Measurements from ENCODE around the gene ELFN2.
"Not testable (repeated sequence)": the region's sequence is repeated elsewhere in the genome, so short reads cannot be mapped to it uniquely, and the experiment has no call there.

ELFN2 gene

DNA sequence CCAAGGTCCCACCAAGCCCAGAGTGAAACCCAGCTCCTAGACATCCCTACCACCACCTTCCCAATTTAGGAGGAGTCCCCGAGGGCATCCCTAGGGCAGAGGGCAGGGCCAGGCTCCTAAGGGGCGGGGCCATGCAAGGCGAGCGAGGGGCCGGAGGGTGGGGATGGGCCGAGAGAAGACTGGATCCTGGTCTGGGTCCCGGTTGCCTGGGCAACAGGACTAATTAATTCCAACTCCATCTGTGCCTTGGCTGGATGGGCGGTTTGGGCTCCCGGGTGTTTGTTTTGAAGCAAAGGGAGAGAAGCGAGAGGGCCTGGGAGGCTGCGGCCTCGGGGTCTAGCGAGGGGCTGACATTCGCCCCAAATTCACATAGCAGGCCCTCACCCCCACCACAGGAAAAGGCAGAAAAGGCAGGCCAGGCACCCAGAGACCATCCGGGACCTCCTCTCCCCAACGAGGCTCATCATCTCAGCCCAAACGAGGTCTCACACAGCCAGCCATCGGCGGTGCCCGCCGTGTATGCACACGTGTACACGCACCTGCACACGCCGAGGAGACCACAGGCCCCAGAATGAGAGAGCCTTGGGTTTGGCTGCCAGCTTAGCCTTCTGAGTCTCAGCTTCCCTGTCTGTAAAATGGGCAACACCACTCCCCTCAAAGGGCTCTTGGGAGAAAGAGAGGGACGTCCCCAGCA is 23.9 kb downstream of the ELFN2 start:
- no peak overlapping the region for H3K4me3 Mint-ChIP-seq

DNA sequence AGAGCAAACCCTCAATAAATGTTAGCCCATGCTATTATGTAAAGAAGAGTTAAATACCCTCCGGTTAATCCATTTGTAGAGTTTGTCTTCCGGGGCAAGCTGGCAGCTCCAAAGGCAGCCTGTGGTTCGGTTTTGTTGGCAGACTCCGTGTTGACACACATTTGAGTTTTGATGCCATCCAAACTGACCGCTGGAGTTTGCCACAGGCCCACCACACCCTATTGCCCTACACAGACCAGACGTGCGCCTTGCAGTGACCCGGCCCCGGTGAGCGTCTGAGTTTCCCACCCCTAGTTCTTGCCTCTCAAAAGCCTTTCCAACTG is 25.1 kb downstream of the ELFN2 start:
- Mint-ChIP-seq H3K9me3 (no peaks in the 10 kb centered on the region), H3K27me3 (ENCODE audit: low read depth) (peaks cover 32% of the 10 kb centered on the region), H3K4me1 (peaks cover 40% of the 10 kb centered on the region), H3K4me3 (no peak overlapping the region), H3K27ac (peak overlapping the region; percentile 79 to 91 (median 80)), H3K36me3 (ENCODE audit: low read depth) (no peaks in the 10 kb centered on the region)
- TF ChIP-seq, protein P1, sequence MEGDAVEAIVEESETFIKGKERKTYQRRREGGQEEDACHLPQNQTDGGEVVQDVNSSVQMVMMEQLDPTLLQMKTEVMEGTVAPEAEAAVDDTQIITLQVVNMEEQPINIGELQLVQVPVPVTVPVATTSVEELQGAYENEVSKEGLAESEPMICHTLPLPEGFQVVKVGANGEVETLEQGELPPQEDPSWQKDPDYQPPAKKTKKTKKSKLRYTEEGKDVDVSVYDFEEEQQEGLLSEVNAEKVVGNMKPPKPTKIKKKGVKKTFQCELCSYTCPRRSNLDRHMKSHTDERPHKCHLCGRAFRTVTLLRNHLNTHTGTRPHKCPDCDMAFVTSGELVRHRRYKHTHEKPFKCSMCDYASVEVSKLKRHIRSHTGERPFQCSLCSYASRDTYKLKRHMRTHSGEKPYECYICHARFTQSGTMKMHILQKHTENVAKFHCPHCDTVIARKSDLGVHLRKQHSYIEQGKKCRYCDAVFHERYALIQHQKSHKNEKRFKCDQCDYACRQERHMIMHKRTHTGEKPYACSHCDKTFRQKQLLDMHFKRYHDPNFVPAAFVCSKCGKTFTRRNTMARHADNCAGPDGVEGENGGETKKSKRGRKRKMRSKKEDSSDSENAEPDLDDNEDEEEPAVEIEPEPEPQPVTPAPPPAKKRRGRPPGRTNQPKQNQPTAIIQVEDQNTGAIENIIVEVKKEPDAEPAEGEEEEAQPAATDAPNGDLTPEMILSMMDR (IDR thresholded peaks at IDR 0.05; ENCODE audit: unreplicated experiment in 3 of 3): no peak

More for the DNA sequence above, 23.9 kb downstream of the ELFN2 start:
- TF ChIP-seq, protein P1 (IDR thresholded peaks at IDR 0.05; ENCODE audit: unreplicated experiment in 3 of 3): no peak
- Mint-ChIP-seq H3K4me1 (peaks cover 35% of the 10 kb centered on the region), H3K36me3 (ENCODE audit: low read depth) (no peaks in the 10 kb centered on the region), H3K27ac (peak overlapping the region in 2 of 3 experiments; percentile 14 to 69), H3K9me3 (no peaks in the 10 kb centered on the region), H3K27me3 (ENCODE audit: low read depth) (peaks cover 24% of the 10 kb centered on the region)

DNA sequence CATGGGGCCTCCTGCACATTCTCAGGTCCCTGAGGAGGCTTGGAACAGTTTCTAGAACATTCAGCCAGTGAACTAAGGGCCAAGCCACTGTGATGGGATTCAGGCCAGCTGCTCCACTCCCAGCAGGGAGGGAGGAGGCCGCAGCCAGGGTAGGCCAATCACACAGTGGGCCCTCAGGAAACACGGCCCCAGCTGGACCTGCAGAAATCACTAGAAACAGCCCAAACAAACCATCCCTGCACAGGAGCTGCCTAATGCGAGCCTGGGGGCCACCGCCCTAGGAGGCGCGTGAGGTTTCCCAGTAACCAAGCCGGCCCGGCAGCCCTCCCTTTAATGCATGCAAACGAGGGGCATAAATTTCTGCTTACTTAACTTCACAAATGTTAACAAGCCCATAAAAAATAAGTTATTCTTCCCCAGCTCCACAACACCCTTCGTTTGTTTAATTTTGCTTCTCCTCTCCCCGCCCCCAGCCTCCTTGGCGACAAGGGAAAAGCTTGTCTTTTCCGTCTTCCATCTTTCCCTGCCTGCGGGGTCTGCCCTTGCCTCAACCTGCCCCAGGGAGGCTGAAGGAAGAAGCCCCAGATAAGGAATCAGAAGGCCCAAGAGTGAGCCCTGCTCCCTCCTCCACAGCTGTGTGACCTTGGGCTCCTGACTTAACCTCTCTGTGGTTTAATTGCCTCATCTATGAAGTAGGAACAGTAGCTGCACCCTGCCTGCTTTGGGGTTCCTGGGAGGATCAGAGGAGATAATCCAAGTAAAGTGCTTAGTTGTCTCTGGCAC is 25.7 kb downstream of the ELFN2 start:
- Mint-ChIP-seq H3K27ac (peak overlapping the region; percentile 79 to 91 (median 80)), H3K4me3 (peak overlapping the region in 2 of 3 experiments; percentile 15 to 28), H3K36me3 (ENCODE audit: low read depth) (no peaks in the 10 kb centered on the region), H3K9me3 (no peaks in the 10 kb centered on the region), H3K27me3 (ENCODE audit: low read depth) (peaks cover 30% of the 10 kb centered on the region), H3K4me1 (peaks cover 40% of the 10 kb centered on the region)
- TF ChIP-seq, protein P1 (IDR thresholded peaks at IDR 0.05; ENCODE audit: unreplicated experiment in 3 of 3): no peak

DNA sequence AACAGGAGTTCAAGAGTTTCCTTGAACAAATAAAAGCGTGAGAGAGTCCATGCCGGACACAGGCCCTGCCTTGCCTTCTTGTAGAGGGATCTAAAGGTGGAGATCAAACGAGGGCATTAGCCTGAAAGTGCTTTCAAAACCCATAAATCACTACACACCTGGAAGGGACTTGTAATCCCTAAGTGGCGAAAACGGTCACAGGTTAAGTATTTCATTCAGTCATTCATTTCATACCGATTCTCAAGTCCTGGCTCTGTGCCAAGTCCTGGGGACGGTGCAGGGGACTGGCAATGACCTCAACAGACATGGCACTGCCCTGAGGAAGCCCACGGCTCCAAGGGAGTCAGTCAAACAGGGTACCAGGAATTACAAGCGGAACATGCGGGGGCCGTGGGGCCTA is 26.6 kb downstream of the ELFN2 start:
- peak overlapping the region in 1 of 3 experiments; percentile 15 for H3K4me3 Mint-ChIP-seq
- no peaks in the 10 kb centered on the region for H3K36me3 Mint-ChIP-seq (ENCODE audit: low read depth)
- peak overlapping the region; percentile 79 to 91 (median 80) for H3K27ac Mint-ChIP-seq
- H3K9me3 Mint-ChIP-seq: no peaks in the 10 kb centered on the region
- H3K27me3 Mint-ChIP-seq (ENCODE audit: low read depth): peaks cover 30% of the 10 kb centered on the region
- H3K4me1 Mint-ChIP-seq: peaks cover 40% of the 10 kb centered on the region
- TF ChIP-seq, protein P1 (IDR thresholded peaks at IDR 0.05; ENCODE audit: unreplicated experiment in 3 of 3): no peak

DNA sequence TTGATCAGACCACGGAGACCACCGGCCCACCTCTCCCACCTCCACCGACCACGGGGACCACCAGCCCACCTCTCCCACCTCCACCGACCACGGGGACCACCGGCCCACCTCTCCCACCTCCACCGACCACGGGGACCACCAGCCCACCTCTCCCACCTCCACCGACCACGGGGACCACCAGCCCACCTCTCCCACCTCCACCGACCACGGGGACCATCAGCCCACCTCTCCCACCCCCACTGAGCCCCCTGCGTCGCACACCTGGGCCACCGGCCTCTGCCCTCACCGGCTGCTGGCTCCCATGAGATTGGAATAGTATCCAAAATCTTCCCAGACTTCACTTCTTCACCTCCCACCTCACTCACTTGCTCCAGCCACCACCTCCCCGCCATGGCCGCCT is 27.8 kb downstream of the ELFN2 start:
- not testable (repeated sequence) for H3K4me3 Mint-ChIP-seq; H3K27ac Mint-ChIP-seq; H3K36me3 Mint-ChIP-seq (ENCODE audit: low read depth); H3K9me3 Mint-ChIP-seq
- peaks cover 30% of the 10 kb centered on the region for H3K27me3 Mint-ChIP-seq (ENCODE audit: low read depth)
- H3K4me1 Mint-ChIP-seq: peaks cover 40% of the 10 kb centered on the region

DNA sequence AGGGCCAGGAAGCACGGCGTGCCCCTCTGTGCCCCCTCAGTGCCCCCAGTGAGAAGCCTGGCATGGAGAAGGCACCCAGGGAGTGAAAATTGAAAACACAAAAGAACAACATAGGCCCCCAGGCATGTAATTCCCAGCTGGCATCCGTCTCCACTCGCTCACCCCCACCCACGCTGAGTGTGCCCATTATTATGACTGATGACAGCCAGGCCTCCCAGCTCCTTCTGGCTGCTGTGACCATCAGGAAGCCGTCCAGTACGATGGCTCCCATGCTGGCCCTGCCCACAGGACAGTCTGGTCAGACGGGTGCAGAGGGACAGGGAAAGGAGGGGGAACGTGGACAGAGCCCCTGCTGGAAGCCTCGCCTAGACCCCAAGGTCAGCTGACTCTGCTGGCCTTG is 30.1 kb downstream of the ELFN2 start:
- TF ChIP-seq, protein P1 (IDR thresholded peaks at IDR 0.05; ENCODE audit: unreplicated experiment in 3 of 3): no peak
- Mint-ChIP-seq H3K36me3 (ENCODE audit: low read depth) (no peaks in the 10 kb centered on the region), H3K9me3 (no peaks in the 10 kb centered on the region), H3K4me3 (no peak overlapping the region), H3K27me3 (ENCODE audit: low read depth) (peaks cover 17% of the 10 kb centered on the region), H3K4me1 (peaks cover 33% of the 10 kb centered on the region), H3K27ac (no peak overlapping the region)
